Ascending aorta (tissue), 2 donors: ENCODE results near the gene MOB3A. TPM values are rescaled to one million over a fixed set of nuclear protein-coding genes. Genes with fewer than 3 reads are reported as not detected.
"Not testable (repeated sequence)": the region's sequence is repeated elsewhere in the genome, so short reads cannot be mapped to it uniquely, and the experiment has no call there.

Experiments used
- DNase-seq, 2 donors: peaks; one replicate each; pipeline ENCODE4 v3.0.0-alpha.2; 2019; ENCODE audit warnings: low spot score in 2 of 2
- H3K27ac ChIP-seq, 2 donors: fragments of 200-600 bp; sonication (generic); one replicate each; pipeline ENCODE4 v1.5.1; 2016 to 2017; ENCODE audit warnings: mild to moderate bottlenecking in 1 of 2
- H3K27me3 ChIP-seq: fragments of 200-600 bp; sonication (generic); one replicate; pipeline ENCODE4 v1.5.1; 2017
- H3K36me3 ChIP-seq, 2 donors: fragments of 200-600 bp; sonication (generic); one replicate each; pipeline ENCODE4 v1.5.1; 2016
- H3K4me1 ChIP-seq, 2 donors: fragments of 200-600 bp; sonication (generic); one replicate each; pipeline ENCODE4 v1.5.1; 2016 to 2017; ENCODE audit warnings: mild to moderate bottlenecking in 1 of 2
- H3K4me3 ChIP-seq, 2 donors: fragments of 200-600 bp; sonication (generic); one replicate each; pipeline ENCODE4 v1.5.1; 2016 to 2017; ENCODE audit warnings: mild to moderate bottlenecking in 1 of 2
- H3K9me3 ChIP-seq, 2 donors: fragments of 200-600 bp; sonication (generic); one replicate each; pipeline ENCODE4 v1.5.1; 2016
- CTCF ChIP-seq, 3 experiments: fragments of 200-600 bp in 2 of 3; fragments of 450-650 bp in 1 of 3; sonication (generic) in 2 of 3; IDR thresholded peaks; one replicate each; pipeline ENCODE4 v1.5.1; 2016 to 2019; ENCODE audit warnings: antibody characterized with exemption in 3 of 3, mild to moderate bottlenecking in 1 of 3, moderate library complexity in 1 of 3
- intact Hi-C: fragments of 100-400 bp; cut with DNase I; formaldehyde crosslinking; loops from one replicate; pipeline ENCODE4 v1.15.1; 2023
- total RNA-seq: library from RNA; depleted of rRNA; stranded (reverse); fragments of >200 nt; gene quantifications from one replicate; pipeline ENCODE4 v1.1.0, GENCODE V29; 2016

MOB3A gene
- total RNA-seq, 1 donor from 2014 or later: 44.4 TPM

GRCh38 chr19:2132191-2132590, 36.1 kb upstream of the MOB3A start:
- Histone ChIP-seq H3K36me3 (peaks cover 74 to 78% of the 10 kb centered on the region in 2 donors), H3K27ac (no peak overlapping the region), H3K4me1 (no peaks in the 10 kb centered on the region), H3K27me3 (no peaks in the 10 kb centered on the region), H3K4me3 (no peak overlapping the region), H3K9me3 (no peaks in the 10 kb centered on the region)
- no peak for DNase-seq
- TF ChIP-seq CTCF (IDR thresholded peaks at IDR 0.05): no peak
- intact Hi-C loops: no loop called here

GRCh38 chr19:2131012-2131975, 35.2 kb upstream of the MOB3A start:
- H3K4me1 ChIP-seq, H3K27ac ChIP-seq, H3K27me3 ChIP-seq, H3K9me3 ChIP-seq, H3K4me3 ChIP-seq, intact Hi-C loops, DNase-seq: not testable (repeated sequence)
- H3K36me3 ChIP-seq: peaks cover 74 to 77% of the 10 kb centered on the region in 2 donors

- Histone ChIP-seq H3K9me3 (no peaks in the 10 kb centered on the region), H3K4me3 (no peak overlapping the region), H3K4me1 (no peaks in the 10 kb centered on the region), H3K27me3 (no peaks in the 10 kb centered on the region), H3K36me3 (peaks cover 74% of the 10 kb centered on the region in 2 donors), H3K27ac (no peak overlapping the region)
- intact Hi-C loops: no loop called here
- TF ChIP-seq CTCF (IDR thresholded peaks at IDR 0.05): no peak
- DNase-seq: no peak
These were observed 34.0 kb upstream of the MOB3A start for GRCh38 chr19:2129892-2130770.

GRCh38 chr19:2129486-2129885, 33.4 kb upstream of the MOB3A start:
- Histone ChIP-seq H3K27ac (no peak overlapping the region), H3K4me1 (no peaks in the 10 kb centered on the region), H3K27me3 (no peaks in the 10 kb centered on the region), H3K36me3 (peaks cover 70 to 76% of the 10 kb centered on the region in 2 donors), H3K9me3 (no peaks in the 10 kb centered on the region), H3K4me3 (no peak overlapping the region)
- DNase-seq: no peak
- intact Hi-C loops: no loop called here
- no peak for TF ChIP-seq CTCF (IDR thresholded peaks at IDR 0.05)

GRCh38 chr19:2129022-2129421, 32.9 kb upstream of the MOB3A start:
- Histone ChIP-seq H3K27ac (no peak overlapping the region), H3K27me3 (no peaks in the 10 kb centered on the region), H3K36me3 (peaks cover 74 to 76% of the 10 kb centered on the region in 2 donors), H3K4me1 (no peaks in the 10 kb centered on the region), H3K9me3 (no peaks in the 10 kb centered on the region), H3K4me3 (no peak overlapping the region)
- intact Hi-C loops: no loop called here
- no peak for TF ChIP-seq CTCF (IDR thresholded peaks at IDR 0.05)
- DNase-seq: no peak

- H3K27ac ChIP-seq, DNase-seq, intact Hi-C loops, H3K4me1 ChIP-seq, H3K4me3 ChIP-seq, H3K27me3 ChIP-seq, H3K9me3 ChIP-seq: not testable (repeated sequence)
- peaks cover 77 to 78% of the 10 kb centered on the region in 2 donors for H3K36me3 ChIP-seq
These were observed 32.1 kb upstream of the MOB3A start for GRCh38 chr19:2128252-2128651.
